Stimulated activated CD4-positive, alpha-beta T cell treated with anti-CD3 and anti-CD28 coated beads, TNF-alpha, amount 100 ng/mL, for 4 hours (primary cell): ENCODE measurements around the gene ADAMTSL2.
A peak's percentile ranks its signal among the peaks of the same experiment; 100 is the strongest.

Experiments used
- DNase-seq, 3 experiments: peaks; one replicate each; pipeline ENCODE4 v3.0.0-alpha.2; 2020; ENCODE audit warnings: low read depth in 3 of 3

Gene ADAMTSL2

GRCh38 chr9:133534346-133535291, at the start of gene ADAMTSL2:
Gene ADAMTSL2 (plus strand): TSS chr9:133534704. CDS start chr9:133536713, 2,009 bp downstream.
- DNase-seq, result peak; percentile 29 to 62 (median 59)

GRCh38 chr9:133485531-133486260, 48.8 kb upstream of the ADAMTSL2 start:
- no peak for DNase-seq

- no peak for DNase-seq
Observed at GRCh38 chr9:133487331-133487725, 47.2 kb upstream of the ADAMTSL2 start.

GRCh38 chr9:133488686-133489252, 45.7 kb upstream of the ADAMTSL2 start:
- DNase-seq, result no peak

- DNase-seq, result no peak
Observed at GRCh38 chr9:133489253-133490190, 45.0 kb upstream of the ADAMTSL2 start.

GRCh38 chr9:133490201-133490681, 44.3 kb upstream of the ADAMTSL2 start:
- no peak for DNase-seq

GRCh38 chr9:133490865-133491655, 43.4 kb upstream of the ADAMTSL2 start:
- no peak for DNase-seq

- DNase-seq, result no peak
Observed at GRCh38 chr9:133491656-133491925, 42.9 kb upstream of the ADAMTSL2 start.

- DNase-seq, result no peak
Observed at GRCh38 chr9:133492061-133493021, 42.2 kb upstream of the ADAMTSL2 start.

GRCh38 chr9:133493428-133493827, 41.1 kb upstream of the ADAMTSL2 start:
- no peak for DNase-seq

- DNase-seq, result no peak
Observed at GRCh38 chr9:133493845-133494540, 40.5 kb upstream of the ADAMTSL2 start.

GRCh38 chr9:133494636-133495326, 39.7 kb upstream of the ADAMTSL2 start:
- DNase-seq, result no peak

GRCh38 chr9:133495327-133496293, 38.9 kb upstream of the ADAMTSL2 start:
- DNase-seq, result no peak

- DNase-seq, result no peak
Observed at GRCh38 chr9:133496861-133497842, 37.4 kb upstream of the ADAMTSL2 start.

GRCh38 chr9:133499132-133499891, 35.2 kb upstream of the ADAMTSL2 start:
- no peak for DNase-seq
